K562 (cell line): ENCODE data around the gene NIN. TPM values are rescaled to one million over a fixed set of nuclear protein-coding genes. Genes with fewer than 3 reads are reported as not detected.

Experiments
- BRF1 ChIP-seq: IDR thresholded peaks from 3 replicates; pipeline ENCODE4 v1.6.1; 2011; ENCODE audit warnings: borderline replicate concordance, mild to moderate bottlenecking; ENCODE audit not compliant: insufficient read length; ENCODE audit errors: extremely low read depth
- GABPB1 ChIP-seq: sonication (generic); formaldehyde crosslinking; IDR thresholded peaks from 2 replicates; pipeline ENCODE4 v1.8.0; 2022; ENCODE audit warnings: mild to moderate bottlenecking, missing genetic modification reagents
- MCM7 ChIP-seq, 2 experiments: fragments of 450-650 bp; IDR thresholded peaks; 2 replicates each; pipeline ENCODE4 v1.6.1; 2016 to 2018
- NR2C2 ChIP-seq, 2 experiments: fragments of 200-800 bp in 1 of 2; sonication (Bioruptor generic) in 1 of 2; sonication (generic) in 1 of 2; formaldehyde crosslinking in 1 of 2; IDR thresholded peaks; 2 replicates each; pipeline versions ENCODE4 v1.6.1 to v1.8.0; 2016 to 2022; ENCODE audit warnings: mild to moderate bottlenecking in 1 of 2, missing compliant biosample characterization in 1 of 2, missing genetic modification characterization in 1 of 2, missing genetic modification reagents in 1 of 2
- RBM34 ChIP-seq: fragments of 200-400 bp; formaldehyde crosslinking; IDR thresholded peaks from 2 replicates; pipeline ENCODE4 v1.6.1; 2018; ENCODE audit warnings: low read length, borderline replicate concordance; ENCODE audit not compliant: insufficient read depth
- SMAD1 ChIP-seq: fragments of 150-350 bp; IDR thresholded peaks from 2 replicates; pipeline ENCODE4 v1.6.1; 2014; ENCODE audit warnings: low read length, low read depth; ENCODE audit not compliant: partially characterized antibody
- ZNF668 ChIP-seq: fragments of 250-450 bp; sonication (Bioruptor Pico); IDR thresholded peaks from 2 replicates; pipeline ENCODE4 v1.8.0; 2022; ENCODE audit warnings: mild to moderate bottlenecking, inconsistent platforms
- ZZZ3 ChIP-seq: fragments of 450-650 bp; IDR thresholded peaks from 2 replicates; pipeline ENCODE4 v1.6.1; 2016; ENCODE audit warnings: antibody characterized with exemption, mild to moderate bottlenecking, moderate library complexity
- polyA plus RNA-seq, 8 experiments: library from polyadenylated mRNA; depleted of rRNA in 4 of 8; stranded (reverse) in 5 of 8; unstranded in 3 of 8; fragments of >200 nt; fragmentation: Nextera tagmentation in 2 of 8; fragmentation: Illumina TruSeq in 1 of 8; extraction: Ambion mirVana in 2 of 8; extraction: Trizol in 1 of 8; gene quantifications; 2 replicates each; pipeline versions ENCODE4 v1.2.1 to v1.2.3, GENCODE V29; 2011 to 2014; ENCODE audit warnings: inconsistent platforms in 1 of 8, missing spikeins in 1 of 8
- total RNA-seq, 7 experiments: library from RNA; depleted of rRNA in 6 of 7; stranded (reverse); fragments of >200 nt in 6 of 7; fragmentation: Illumina TruSeq in 2 of 7; extraction: Trizol in 2 of 7; gene quantifications; 2 replicates each; pipeline versions ENCODE4 v1.2.1 to v1.2.3, GENCODE V29; 2011 to 2021; ENCODE audit warnings: low replicate concordance in 1 of 7
- TF ChIP-seq, protein P1 (sequence below): fragments of 200-600 bp; sonication (generic); IDR thresholded peaks from one replicate; pipeline ENCODE4 v1.6.1; 2012; ENCODE audit warnings: mild to moderate bottlenecking, low read depth, low read length, inconsistent platforms
- TF ChIP-seq, protein P2 (sequence below): IDR thresholded peaks from 2 replicates; pipeline ENCODE4 v1.6.1; 2016; ENCODE audit warnings: missing genetic modification characterization, missing compliant biosample characterization

The NIN gene
- total and polyA plus RNA-seq, 9 of the 15 experiments (the other 6 are each of a cell fraction or from before 2014, with no cell fraction given): 0.84 to 8.4 (median 5.0) TPM

DNA sequence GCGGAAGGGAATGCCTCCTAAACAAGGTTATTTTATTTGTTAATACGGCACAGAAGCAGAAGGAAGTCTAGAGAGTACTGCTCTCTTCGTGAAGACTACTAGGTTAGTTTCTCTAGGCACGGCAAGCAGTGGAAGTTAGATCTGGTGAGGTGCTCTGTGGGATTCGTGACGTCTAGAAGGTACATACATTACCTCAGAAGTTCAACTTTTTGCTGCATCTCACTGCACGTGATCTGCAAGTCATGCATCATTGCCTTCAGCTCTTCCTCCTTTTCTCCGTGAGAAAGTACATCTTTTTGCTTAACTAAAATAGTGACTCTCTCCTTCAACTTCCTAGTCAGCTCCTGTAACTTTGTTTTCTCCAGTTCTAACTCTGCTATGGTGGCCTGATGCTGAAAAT is 74.7 kb downstream of the NIN start (continued):
- TF ChIP-seq, protein P1, sequence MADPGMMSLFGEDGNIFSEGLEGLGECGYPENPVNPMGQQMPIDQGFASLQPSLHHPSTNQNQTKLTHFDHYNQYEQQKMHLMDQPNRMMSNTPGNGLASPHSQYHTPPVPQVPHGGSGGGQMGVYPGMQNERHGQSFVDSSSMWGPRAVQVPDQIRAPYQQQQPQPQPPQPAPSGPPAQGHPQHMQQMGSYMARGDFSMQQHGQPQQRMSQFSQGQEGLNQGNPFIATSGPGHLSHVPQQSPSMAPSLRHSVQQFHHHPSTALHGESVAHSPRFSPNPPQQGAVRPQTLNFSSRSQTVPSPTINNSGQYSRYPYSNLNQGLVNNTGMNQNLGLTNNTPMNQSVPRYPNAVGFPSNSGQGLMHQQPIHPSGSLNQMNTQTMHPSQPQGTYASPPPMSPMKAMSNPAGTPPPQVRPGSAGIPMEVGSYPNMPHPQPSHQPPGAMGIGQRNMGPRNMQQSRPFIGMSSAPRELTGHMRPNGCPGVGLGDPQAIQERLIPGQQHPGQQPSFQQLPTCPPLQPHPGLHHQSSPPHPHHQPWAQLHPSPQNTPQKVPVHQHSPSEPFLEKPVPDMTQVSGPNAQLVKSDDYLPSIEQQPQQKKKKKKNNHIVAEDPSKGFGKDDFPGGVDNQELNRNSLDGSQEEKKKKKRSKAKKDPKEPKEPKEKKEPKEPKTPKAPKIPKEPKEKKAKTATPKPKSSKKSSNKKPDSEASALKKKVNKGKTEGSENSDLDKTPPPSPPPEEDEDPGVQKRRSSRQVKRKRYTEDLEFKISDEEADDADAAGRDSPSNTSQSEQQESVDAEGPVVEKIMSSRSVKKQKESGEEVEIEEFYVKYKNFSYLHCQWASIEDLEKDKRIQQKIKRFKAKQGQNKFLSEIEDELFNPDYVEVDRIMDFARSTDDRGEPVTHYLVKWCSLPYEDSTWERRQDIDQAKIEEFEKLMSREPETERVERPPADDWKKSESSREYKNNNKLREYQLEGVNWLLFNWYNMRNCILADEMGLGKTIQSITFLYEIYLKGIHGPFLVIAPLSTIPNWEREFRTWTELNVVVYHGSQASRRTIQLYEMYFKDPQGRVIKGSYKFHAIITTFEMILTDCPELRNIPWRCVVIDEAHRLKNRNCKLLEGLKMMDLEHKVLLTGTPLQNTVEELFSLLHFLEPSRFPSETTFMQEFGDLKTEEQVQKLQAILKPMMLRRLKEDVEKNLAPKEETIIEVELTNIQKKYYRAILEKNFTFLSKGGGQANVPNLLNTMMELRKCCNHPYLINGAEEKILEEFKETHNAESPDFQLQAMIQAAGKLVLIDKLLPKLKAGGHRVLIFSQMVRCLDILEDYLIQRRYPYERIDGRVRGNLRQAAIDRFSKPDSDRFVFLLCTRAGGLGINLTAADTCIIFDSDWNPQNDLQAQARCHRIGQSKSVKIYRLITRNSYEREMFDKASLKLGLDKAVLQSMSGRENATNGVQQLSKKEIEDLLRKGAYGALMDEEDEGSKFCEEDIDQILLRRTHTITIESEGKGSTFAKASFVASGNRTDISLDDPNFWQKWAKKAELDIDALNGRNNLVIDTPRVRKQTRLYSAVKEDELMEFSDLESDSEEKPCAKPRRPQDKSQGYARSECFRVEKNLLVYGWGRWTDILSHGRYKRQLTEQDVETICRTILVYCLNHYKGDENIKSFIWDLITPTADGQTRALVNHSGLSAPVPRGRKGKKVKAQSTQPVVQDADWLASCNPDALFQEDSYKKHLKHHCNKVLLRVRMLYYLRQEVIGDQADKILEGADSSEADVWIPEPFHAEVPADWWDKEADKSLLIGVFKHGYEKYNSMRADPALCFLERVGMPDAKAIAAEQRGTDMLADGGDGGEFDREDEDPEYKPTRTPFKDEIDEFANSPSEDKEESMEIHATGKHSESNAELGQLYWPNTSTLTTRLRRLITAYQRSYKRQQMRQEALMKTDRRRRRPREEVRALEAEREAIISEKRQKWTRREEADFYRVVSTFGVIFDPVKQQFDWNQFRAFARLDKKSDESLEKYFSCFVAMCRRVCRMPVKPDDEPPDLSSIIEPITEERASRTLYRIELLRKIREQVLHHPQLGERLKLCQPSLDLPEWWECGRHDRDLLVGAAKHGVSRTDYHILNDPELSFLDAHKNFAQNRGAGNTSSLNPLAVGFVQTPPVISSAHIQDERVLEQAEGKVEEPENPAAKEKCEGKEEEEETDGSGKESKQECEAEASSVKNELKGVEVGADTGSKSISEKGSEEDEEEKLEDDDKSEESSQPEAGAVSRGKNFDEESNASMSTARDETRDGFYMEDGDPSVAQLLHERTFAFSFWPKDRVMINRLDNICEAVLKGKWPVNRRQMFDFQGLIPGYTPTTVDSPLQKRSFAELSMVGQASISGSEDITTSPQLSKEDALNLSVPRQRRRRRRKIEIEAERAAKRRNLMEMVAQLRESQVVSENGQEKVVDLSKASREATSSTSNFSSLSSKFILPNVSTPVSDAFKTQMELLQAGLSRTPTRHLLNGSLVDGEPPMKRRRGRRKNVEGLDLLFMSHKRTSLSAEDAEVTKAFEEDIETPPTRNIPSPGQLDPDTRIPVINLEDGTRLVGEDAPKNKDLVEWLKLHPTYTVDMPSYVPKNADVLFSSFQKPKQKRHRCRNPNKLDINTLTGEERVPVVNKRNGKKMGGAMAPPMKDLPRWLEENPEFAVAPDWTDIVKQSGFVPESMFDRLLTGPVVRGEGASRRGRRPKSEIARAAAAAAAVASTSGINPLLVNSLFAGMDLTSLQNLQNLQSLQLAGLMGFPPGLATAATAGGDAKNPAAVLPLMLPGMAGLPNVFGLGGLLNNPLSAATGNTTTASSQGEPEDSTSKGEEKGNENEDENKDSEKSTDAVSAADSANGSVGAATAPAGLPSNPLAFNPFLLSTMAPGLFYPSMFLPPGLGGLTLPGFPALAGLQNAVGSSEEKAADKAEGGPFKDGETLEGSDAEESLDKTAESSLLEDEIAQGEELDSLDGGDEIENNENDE: no peak
- TF ChIP-seq ZNF668 (CRISPR knock-in tag): no peak
- no peak for TF ChIP-seq MCM7 (IDR thresholded peaks at IDR 0.05)
- TF ChIP-seq, protein P2, sequence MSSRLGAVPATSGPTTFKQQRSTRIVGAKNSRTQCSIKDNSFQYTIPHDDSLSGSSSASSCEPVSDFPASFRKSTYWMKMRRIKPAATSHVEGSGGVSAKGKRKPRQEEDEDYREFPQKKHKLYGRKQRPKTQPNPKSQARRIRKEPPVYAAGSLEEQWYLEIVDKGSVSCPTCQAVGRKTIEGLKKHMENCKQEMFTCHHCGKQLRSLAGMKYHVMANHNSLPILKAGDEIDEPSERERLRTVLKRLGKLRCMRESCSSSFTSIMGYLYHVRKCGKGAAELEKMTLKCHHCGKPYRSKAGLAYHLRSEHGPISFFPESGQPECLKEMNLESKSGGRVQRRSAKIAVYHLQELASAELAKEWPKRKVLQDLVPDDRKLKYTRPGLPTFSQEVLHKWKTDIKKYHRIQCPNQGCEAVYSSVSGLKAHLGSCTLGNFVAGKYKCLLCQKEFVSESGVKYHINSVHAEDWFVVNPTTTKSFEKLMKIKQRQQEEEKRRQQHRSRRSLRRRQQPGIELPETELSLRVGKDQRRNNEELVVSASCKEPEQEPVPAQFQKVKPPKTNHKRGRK (tag): no peak
- no peak for TF ChIP-seq GABPB1 (CRISPR knock-in tag)
- TF ChIP-seq ZZZ3: no peak
- no peak for TF ChIP-seq SMAD1
- TF ChIP-seq BRF1: no peak
- no peak for TF ChIP-seq NR2C2 (CRISPR knock-in tag; IDR thresholded peaks at IDR 0.05)
- no peak for TF ChIP-seq NR2C2 (tag; IDR thresholded peaks at IDR 0.05)
- no peak for TF ChIP-seq RBM34
- TF ChIP-seq, all 486 proteins: peak for 0
